IMR-90 (cell line): ENCODE results near the gene ST7. TPM values are rescaled to one million over a fixed set of nuclear protein-coding genes. Genes with fewer than 3 reads are reported as not detected.

Experiments used
- ATAC-seq: fragments of 200-7000 bp; cut with Tn5 transposase; 2 replicates; pipeline ENCODE4 v1.9.1; 2020; ENCODE audit warnings: low read depth, mild to moderate bottlenecking, moderate library complexity
- BruUV-seq: library from RNA; stranded (reverse); fragments of 400-500 nt; replicated peaks from 2 replicates; lab custom pipeline; 2021; lab: Mats Ljungman, UMichigan
- CTCF ChIA-PET: fragments of 300-600 bp; formaldehyde crosslinking; extraction: SDS; loops from one replicate; lab custom pipeline; 2021; ENCODE audit warnings: antibody characterized with exemption; lab: Yijun Ruan, JAX
- POLR2A ChIA-PET: fragments of 300-600 bp; sonication (Branson Sonifier 250); formaldehyde crosslinking; loops from one replicate; lab custom pipeline; 2022; ENCODE audit warnings: antibody characterized with exemption; ENCODE audit not compliant: unreplicated experiment; lab: Charles Lee
- DNase-seq: peaks from one replicate; pipeline ENCODE4 v3.0.0; 2013
- H2AFZ ChIP-seq: replicated peaks from 2 replicates; pipeline ENCODE3; 2013; ENCODE audit warnings: low read length, mild to moderate bottlenecking; ENCODE audit not compliant: poor library complexity
- H2AK5ac ChIP-seq: 2 replicates; pipeline ENCODE4 v1.6.1; 2013; ENCODE audit warnings: low read depth, low read length, inconsistent platforms
- H2AK9ac ChIP-seq: replicated peaks from 2 replicates; pipeline ENCODE3; 2013; ENCODE audit warnings: mild to moderate bottlenecking, low read depth, low read length, moderate library complexity; ENCODE audit not compliant: poor library complexity
- H2BK120ac ChIP-seq: 2 replicates; pipeline ENCODE4 v1.6.1; 2013; ENCODE audit warnings: low read depth, low read length, inconsistent platforms
- H2BK15ac ChIP-seq: 3 replicates; pipeline ENCODE4 v1.6.1; 2013; ENCODE audit warnings: low read depth, low read length, inconsistent platforms
- H2BK20ac ChIP-seq: 2 replicates; pipeline ENCODE4 v1.6.1; 2013; ENCODE audit warnings: low read depth, mild to moderate bottlenecking, inconsistent platforms, low read length, moderate library complexity
- H2BK5ac ChIP-seq: 2 replicates; pipeline ENCODE4 v1.6.1; 2013; ENCODE audit warnings: mild to moderate bottlenecking, low read depth, low read length, inconsistent platforms; ENCODE audit not compliant: poor library complexity, severe bottlenecking
- H3K14ac ChIP-seq: replicated peaks from 2 replicates; pipeline ENCODE4 v1.6.1; 2013; ENCODE audit warnings: low read depth, low read length, inconsistent platforms
- H3K18ac ChIP-seq: 2 replicates; pipeline ENCODE4 v1.6.1; 2013; ENCODE audit warnings: low read depth, low read length, control low read depth
- H3K23ac ChIP-seq: 2 replicates; pipeline ENCODE4 v1.6.1; 2013; ENCODE audit warnings: low read depth, low read length, inconsistent platforms
- H3K27ac ChIP-seq: 2 replicates; pipeline ENCODE4 v1.5.1; 2013; ENCODE audit warnings: mild to moderate bottlenecking, control low read depth, low read length; ENCODE audit not compliant: insufficient read depth
- H3K27me3 ChIP-seq: 2 replicates; pipeline ENCODE4 v1.6.1; 2013; ENCODE audit warnings: low read length; ENCODE audit not compliant: control insufficient read depth, insufficient read depth
- H3K36me3 ChIP-seq: 2 replicates; pipeline ENCODE4 v1.6.1; 2013; ENCODE audit warnings: low read length, mixed read lengths; ENCODE audit not compliant: control insufficient read depth, insufficient read depth
- H3K4ac ChIP-seq: 2 replicates; pipeline ENCODE4 v1.6.1; 2013; ENCODE audit warnings: low read depth, low read length, inconsistent platforms
- H3K4me1 ChIP-seq: 2 replicates; pipeline ENCODE4 v1.6.1; 2013; ENCODE audit warnings: low read length, mixed read lengths; ENCODE audit not compliant: control insufficient read depth, insufficient read depth
- H3K4me2 ChIP-seq: 2 replicates; pipeline ENCODE4 v1.6.1; 2013; ENCODE audit warnings: low read depth, mild to moderate bottlenecking, control low read depth, low read length, moderate library complexity
- H3K4me3 ChIP-seq: 2 replicates; pipeline ENCODE4 v1.5.1; 2013; ENCODE audit warnings: low read depth, mild to moderate bottlenecking, control low read depth, low read length, moderate library complexity; ENCODE audit not compliant: insufficient read depth
- H3K56ac ChIP-seq: 2 replicates; pipeline ENCODE4 v1.6.1; 2013; ENCODE audit warnings: low read length, inconsistent platforms; ENCODE audit not compliant: insufficient read depth; ENCODE audit errors: extremely low read depth
- H3K79me1 ChIP-seq, 2 experiments: 2 replicates each; pipeline ENCODE4 v1.6.1; 2013; ENCODE audit warnings: low read length in 2 of 2, inconsistent platforms in 1 of 2, low read depth in 1 of 2
- H3K9ac ChIP-seq: 2 replicates; pipeline ENCODE4 v1.6.1; 2013; ENCODE audit warnings: low read depth, low read length, control low read depth
- H3K9me1 ChIP-seq: 2 replicates; pipeline ENCODE4 v1.6.1; 2013; ENCODE audit warnings: low read length, inconsistent platforms; ENCODE audit not compliant: insufficient read depth
- H3K9me3 ChIP-seq: 2 replicates; pipeline ENCODE4 v1.6.1; 2013; ENCODE audit warnings: low read length; ENCODE audit not compliant: control insufficient read depth, insufficient read depth
- H4K20me1 ChIP-seq: 2 replicates; pipeline ENCODE4 v1.6.1; 2013; ENCODE audit warnings: low read length, inconsistent platforms; ENCODE audit not compliant: insufficient read depth
- H4K5ac ChIP-seq: 2 replicates; pipeline ENCODE4 v1.6.1; 2013; ENCODE audit warnings: mild to moderate bottlenecking, low read depth, low read length, control low read depth
- H4K8ac ChIP-seq, 2 experiments: 2 replicates each; pipeline ENCODE4 v1.6.1; 2013; ENCODE audit warnings: low read depth in 2 of 2, low read length in 2 of 2, control low read depth in 1 of 2, inconsistent platforms in 1 of 2
- H4K91ac ChIP-seq: 2 replicates; pipeline ENCODE4 v1.6.1; 2013; ENCODE audit warnings: low read depth, low read length, inconsistent platforms; ENCODE audit not compliant: insufficient read depth
- BHLHE40 ChIP-seq: fragments of 150-350 bp; IDR thresholded peaks from 2 replicates; pipeline ENCODE4 v1.6.1; 2016; ENCODE audit warnings: mild to moderate bottlenecking, low read depth, low read length
- CEBPB ChIP-seq: IDR thresholded peaks from 2 replicates; pipeline ENCODE4 v1.6.1; 2012; ENCODE audit warnings: low read depth, low read length, improper control_type of control experiment
- CHD1 ChIP-seq: IDR thresholded peaks from 2 replicates; pipeline ENCODE4 v1.6.1; 2012; ENCODE audit warnings: low read depth, low read length, improper control_type of control experiment
- FOS ChIP-seq: fragments of 150-350 bp; IDR thresholded peaks from 2 replicates; pipeline ENCODE4 v1.6.1; 2016; ENCODE audit warnings: low read depth, low read length
- MAFK ChIP-seq: IDR thresholded peaks from 2 replicates; pipeline ENCODE4 v1.6.1; 2012; ENCODE audit warnings: low read depth, low read length, improper control_type of control experiment
- MAZ ChIP-seq: IDR thresholded peaks from 2 replicates; pipeline ENCODE4 v1.6.1; 2012; ENCODE audit warnings: low read depth, mild to moderate bottlenecking, low read length, improper control_type of control experiment, moderate library complexity, borderline replicate concordance
- MXI1 ChIP-seq: IDR thresholded peaks from 2 replicates; pipeline ENCODE4 v1.6.1; 2012; ENCODE audit warnings: low read depth, mild to moderate bottlenecking, low read length, moderate library complexity, borderline replicate concordance
- NFE2L2 ChIP-seq: fragments of 150-350 bp; IDR thresholded peaks from 2 replicates; pipeline ENCODE4 v1.6.1; 2016; ENCODE audit warnings: low read depth, mild to moderate bottlenecking, low read length
- POLR2A ChIP-seq: IDR thresholded peaks from 2 replicates; pipeline ENCODE4 v1.6.1; 2012; ENCODE audit warnings: mild to moderate bottlenecking, low read depth, low read length
- RAD21 ChIP-seq: IDR thresholded peaks from 2 replicates; pipeline ENCODE4 v1.6.1; 2012; ENCODE audit warnings: low read length, improper control_type of control experiment
- RCOR1 ChIP-seq: IDR thresholded peaks from 2 replicates; pipeline ENCODE4 v1.6.1; 2012; ENCODE audit warnings: mild to moderate bottlenecking, low read length, improper control_type of control experiment; ENCODE audit not compliant: insufficient replicate concordance
- RFX5 ChIP-seq: IDR thresholded peaks from 2 replicates; pipeline ENCODE4 v1.8.0; 2012; ENCODE audit warnings: low read depth, mild to moderate bottlenecking, low read length, moderate library complexity
- SMC3 ChIP-seq: fragments of 150-350 bp; IDR thresholded peaks from 2 replicates; pipeline ENCODE4 v1.6.1; 2016; ENCODE audit warnings: low read depth, mild to moderate bottlenecking, antibody characterized with exemption, low read length, moderate library complexity
- WGBS, 2 experiments: methylation state at CpG; one replicate each; pipeline versions ENCODE4 v1.1.5 to v1.1.7; 2013; ENCODE audit warnings: missing lambda C conversion rate in 2 of 2; ENCODE audit not compliant: insufficient read length in 1 of 2; ENCODE audit errors: extremely low coverage in 2 of 2; 5-methylcytosine and 5-hydroxymethylcytosine counted together
- dilution Hi-C: fragments of 300-500 bp; cut with HindIII; formaldehyde crosslinking; loops from one replicate; pipeline ENCODE4 v1.14.3; 2018; ENCODE audit warnings: low sequenced_read_pairs; ENCODE audit not compliant: unreplicated experiment
- in situ Hi-C: fragments of 300-500 bp; cut with MboI; formaldehyde crosslinking; loops from 3 replicates; pipeline ENCODE4 v1.14.3; 2019; ENCODE audit warnings: low sequenced_read_pairs, inconsistent platforms, mixed read lengths
- intact Hi-C: fragments of 100-400 bp; cut with micrococcal nuclease; formaldehyde crosslinking; loops from 2 replicates; pipeline ENCODE4 v1.10.0; 2022
- polyA plus RNA-seq, 3 experiments: library from polyadenylated mRNA; depleted of rRNA; stranded (reverse); fragments of >200 nt; gene quantifications; 2 replicates each; pipeline ENCODE4 v1.2.3, GENCODE V29; 2012; ENCODE audit warnings: low replicate concordance in 1 of 3
- total RNA-seq: library from RNA; depleted of rRNA; stranded (reverse); fragments of >200 nt; gene quantifications from 2 replicates; pipeline ENCODE4 v1.2.3, GENCODE V29; 2012
- TF ChIP-seq, protein P1 (sequence below): fragments of 150-350 bp; IDR thresholded peaks from 2 replicates; pipeline ENCODE4 v1.6.1; 2016; ENCODE audit warnings: low read depth, mild to moderate bottlenecking, low read length, moderate library complexity, borderline replicate concordance
- TF ChIP-seq, protein P2 (sequence below): fragments of 150-350 bp; IDR thresholded peaks from 2 replicates; pipeline ENCODE4 v1.6.1; 2017; ENCODE audit warnings: mild to moderate bottlenecking, antibody characterized with exemption, low read length, low read depth
- TF ChIP-seq, protein P3 (sequence below): conservative IDR thresholded peaks from 2 replicates; pipeline ENCODE4 v1.5.1; 2012; ENCODE audit warnings: mild to moderate bottlenecking, low read depth, low read length, improper control_type of control experiment

ST7 gene
- total and polyA plus RNA-seq, 2 of the 4 experiments (the other 2 are of a cell fraction) = 18.6 to 26.0 TPM

DNA sequence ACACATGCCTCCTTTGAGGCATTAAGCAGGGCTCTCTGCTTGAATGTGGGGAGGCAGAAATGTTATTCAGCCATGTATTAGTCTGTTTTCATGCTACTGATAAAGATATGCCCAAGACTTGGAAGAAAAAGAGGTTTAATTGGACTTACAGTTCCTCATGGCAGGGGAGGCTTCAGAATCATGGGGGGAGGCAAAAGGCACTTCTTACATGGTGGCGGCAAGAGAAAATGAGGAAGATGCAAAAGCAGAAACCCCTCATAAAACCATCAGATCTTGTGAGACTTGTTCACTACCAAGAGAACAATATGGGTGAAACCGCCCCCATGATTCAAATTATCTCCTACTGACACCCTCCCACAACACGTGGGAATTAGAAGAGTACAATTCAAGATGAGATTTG lies 37.9 kb downstream of the ST7 start:
- in situ Hi-C loops = no loop called here

More for the DNA sequence above, 37.9 kb downstream of the ST7 start:
- H4K5ac ChIP-seq = no peak overlapping the region
- ChIA-PET CTCF (no interaction called here), POLR2A (no interaction called here)
- H2BK5ac ChIP-seq = no peak overlapping the region
- WGBS, 2 experiments = no CpG with 5 or more reads among the region's 3 CpGs
- no peaks in the 10 kb centered on the region for H3K9me1 ChIP-seq
- no peak overlapping the region for H3K56ac ChIP-seq
- H3K4me1 ChIP-seq = no peaks in the 10 kb centered on the region; the same call in 1 of the 2 replicates
- H2BK20ac ChIP-seq = no peak overlapping the region
- dilution Hi-C loops (no loop called here), intact Hi-C loops (no loop called here)
- no peak overlapping the region for H3K4me2 ChIP-seq
- H3K4me3 ChIP-seq = no peak overlapping the region
- no peaks in the 10 kb centered on the region for H4K20me1 ChIP-seq
- 0 out of 2 replicates have a peak, but pooled peaks cover 1% of the 10 kb centered on the region for H3K36me3 ChIP-seq
- no peak overlapping the region for H3K18ac ChIP-seq
- H3K79me1 ChIP-seq = peaks cover 7 to 32% of the 10 kb centered on the region in 2 experiments
- no peak overlapping the region for H3K27ac ChIP-seq
- H4K8ac ChIP-seq = no peak overlapping the region
- no peak overlapping the region for H2AK5ac ChIP-seq
- no peaks in the 10 kb centered on the region for H3K27me3 ChIP-seq
- BruUV-seq = no TSS peak
- H3K9me3 ChIP-seq = no peaks in the 10 kb centered on the region
- H3K4ac ChIP-seq = no peak overlapping the region
- no peak overlapping the region for H2BK120ac ChIP-seq
- no peak overlapping the region for H4K91ac ChIP-seq
- ATAC-seq (no peak), DNase-seq (no peak)
- no peak overlapping the region for H3K9ac ChIP-seq
- no peak overlapping the region for H2AFZ ChIP-seq
- TF ChIP-seq RCOR1 (no peak), CEBPB (no peak), NFE2L2 (no peak), BHLHE40 (no peak), CHD1 (no peak), FOS (no peak), MXI1 (no peak), MAZ (no peak), RFX5 (no peak), SMC3 (no peak), MAFK (no peak), RAD21 (no peak), POLR2A (no peak)
- TF ChIP-seq, protein P1, sequence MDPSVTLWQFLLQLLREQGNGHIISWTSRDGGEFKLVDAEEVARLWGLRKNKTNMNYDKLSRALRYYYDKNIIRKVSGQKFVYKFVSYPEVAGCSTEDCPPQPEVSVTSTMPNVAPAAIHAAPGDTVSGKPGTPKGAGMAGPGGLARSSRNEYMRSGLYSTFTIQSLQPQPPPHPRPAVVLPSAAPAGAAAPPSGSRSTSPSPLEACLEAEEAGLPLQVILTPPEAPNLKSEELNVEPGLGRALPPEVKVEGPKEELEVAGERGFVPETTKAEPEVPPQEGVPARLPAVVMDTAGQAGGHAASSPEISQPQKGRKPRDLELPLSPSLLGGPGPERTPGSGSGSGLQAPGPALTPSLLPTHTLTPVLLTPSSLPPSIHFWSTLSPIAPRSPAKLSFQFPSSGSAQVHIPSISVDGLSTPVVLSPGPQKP = no peak
- TF ChIP-seq, protein P2, sequence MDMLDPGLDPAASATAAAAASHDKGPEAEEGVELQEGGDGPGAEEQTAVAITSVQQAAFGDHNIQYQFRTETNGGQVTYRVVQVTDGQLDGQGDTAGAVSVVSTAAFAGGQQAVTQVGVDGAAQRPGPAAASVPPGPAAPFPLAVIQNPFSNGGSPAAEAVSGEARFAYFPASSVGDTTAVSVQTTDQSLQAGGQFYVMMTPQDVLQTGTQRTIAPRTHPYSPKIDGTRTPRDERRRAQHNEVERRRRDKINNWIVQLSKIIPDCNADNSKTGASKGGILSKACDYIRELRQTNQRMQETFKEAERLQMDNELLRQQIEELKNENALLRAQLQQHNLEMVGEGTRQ = no peak
- TF ChIP-seq, protein P3, sequence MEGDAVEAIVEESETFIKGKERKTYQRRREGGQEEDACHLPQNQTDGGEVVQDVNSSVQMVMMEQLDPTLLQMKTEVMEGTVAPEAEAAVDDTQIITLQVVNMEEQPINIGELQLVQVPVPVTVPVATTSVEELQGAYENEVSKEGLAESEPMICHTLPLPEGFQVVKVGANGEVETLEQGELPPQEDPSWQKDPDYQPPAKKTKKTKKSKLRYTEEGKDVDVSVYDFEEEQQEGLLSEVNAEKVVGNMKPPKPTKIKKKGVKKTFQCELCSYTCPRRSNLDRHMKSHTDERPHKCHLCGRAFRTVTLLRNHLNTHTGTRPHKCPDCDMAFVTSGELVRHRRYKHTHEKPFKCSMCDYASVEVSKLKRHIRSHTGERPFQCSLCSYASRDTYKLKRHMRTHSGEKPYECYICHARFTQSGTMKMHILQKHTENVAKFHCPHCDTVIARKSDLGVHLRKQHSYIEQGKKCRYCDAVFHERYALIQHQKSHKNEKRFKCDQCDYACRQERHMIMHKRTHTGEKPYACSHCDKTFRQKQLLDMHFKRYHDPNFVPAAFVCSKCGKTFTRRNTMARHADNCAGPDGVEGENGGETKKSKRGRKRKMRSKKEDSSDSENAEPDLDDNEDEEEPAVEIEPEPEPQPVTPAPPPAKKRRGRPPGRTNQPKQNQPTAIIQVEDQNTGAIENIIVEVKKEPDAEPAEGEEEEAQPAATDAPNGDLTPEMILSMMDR = no peak
- no peak overlapping the region for H2AK9ac ChIP-seq
- H2BK15ac ChIP-seq = no peak overlapping the region
- no peak overlapping the region for H3K23ac ChIP-seq
- no peak overlapping the region for H3K14ac ChIP-seq
